Colonic mucosa (tissue), 4 donors: Measurements from ENCODE around the gene HEXD. TPM values are rescaled to one million over a fixed set of nuclear protein-coding genes. Genes with fewer than 3 reads are reported as not detected.

Experiments
- DNase-seq: peaks from one replicate; pipeline ENCODE4 v3.0.0-alpha.2; 2020
- H3K27ac ChIP-seq: fragments of 200-600 bp; one replicate; pipeline ENCODE4 v1.8.0; 2021
- H3K27me3 ChIP-seq: fragments of 200-600 bp; one replicate; pipeline ENCODE4 v1.8.0; 2021
- H3K36me3 ChIP-seq: fragments of 200-600 bp; one replicate; pipeline ENCODE4 v1.8.0; 2021
- H3K4me1 ChIP-seq: fragments of 200-600 bp; one replicate; pipeline ENCODE4 v1.8.0; 2021; ENCODE audit warnings: mild to moderate bottlenecking
- H3K4me3 ChIP-seq: fragments of 200-600 bp; one replicate; pipeline ENCODE4 v1.8.0; 2021
- H3K9ac ChIP-seq, 2 donors: one replicate each; pipeline ENCODE4 v1.7.0; 2013; ENCODE audit warnings: control low read depth in 2 of 2, low read depth in 2 of 2, low read length in 2 of 2
- H3K9me3 ChIP-seq: fragments of 200-600 bp; one replicate; pipeline ENCODE4 v1.8.0; 2021
- CTCF ChIP-seq: fragments of 200-600 bp; IDR thresholded peaks from one replicate; pipeline ENCODE4 v1.8.0; 2022; ENCODE audit warnings: antibody characterized with exemption, mild to moderate bottlenecking
- intact Hi-C: fragments of 100-400 bp; cut with DNase I; formaldehyde crosslinking; loops from one replicate; pipeline ENCODE4 v1.14.1; 2022
- total RNA-seq, 2 donors: library from RNA; stranded (reverse); fragmentation: NEBNext Ultra II Directional in 1 of 2; extraction: Animal tissue kit (Norgen Biotek cat#: 25700) in 1 of 2; gene quantifications; one replicate each; pipeline ENCODE4 v1.2.1, GENCODE V29; 2021
- donor health status: healthy.
- donor health status: DM: no; HTN: no; CAD: no.
- donor health status: DM: no; HTN: no; CAD: no.

HEXD gene
- total RNA-seq, 2 donors from 2014 or later = 26.3 to 31.4 TPM

GRCh38 chr17:82468692-82469091 lies 50.5 kb downstream of the HEXD start:
- Histone ChIP-seq H3K36me3 (peaks cover 12% of the 10 kb centered on the region), H3K9me3 (no peaks in the 10 kb centered on the region)
- TF ChIP-seq CTCF = no peak

GRCh38 chr17:82470065-82470464 lies 51.9 kb downstream of the HEXD start:
- no peaks in the 10 kb centered on the region for H3K9me3 ChIP-seq
- intact Hi-C loops = no loop called here

More at GRCh38 chr17:82468692-82469091, 50.5 kb downstream of the HEXD start:
- intact Hi-C loops = no loop called here
- H3K4me1 ChIP-seq = no peaks in the 10 kb centered on the region
- DNase-seq = no peak
- no peaks in the 10 kb centered on the region for H3K27me3 ChIP-seq
- no peak overlapping the region for H3K4me3 ChIP-seq
- no peak overlapping the region for H3K9ac ChIP-seq
- no peak overlapping the region for H3K27ac ChIP-seq

GRCh38 chr17:82474223-82475010 lies 56.3 kb downstream of the HEXD start:
- H3K9me3 ChIP-seq = no peaks in the 10 kb centered on the region
- no peak for DNase-seq
- peaks cover 16% of the 10 kb centered on the region for H3K36me3 ChIP-seq
- intact Hi-C loops = no loop called here
- no peaks in the 10 kb centered on the region for H3K4me1 ChIP-seq
- H3K4me3 ChIP-seq = no peak overlapping the region
- H3K9ac ChIP-seq = no peak overlapping the region
- no peak overlapping the region for H3K27ac ChIP-seq
- TF ChIP-seq CTCF = no peak
- H3K27me3 ChIP-seq = no peaks in the 10 kb centered on the region

More at GRCh38 chr17:82470065-82470464, 51.9 kb downstream of the HEXD start:
- Histone ChIP-seq H3K27ac (no peak overlapping the region), H3K4me3 (no peak overlapping the region), H3K36me3 (peaks cover 4% of the 10 kb centered on the region), H3K27me3 (no peaks in the 10 kb centered on the region), H3K9ac (no peak overlapping the region), H3K4me1 (no peaks in the 10 kb centered on the region)
- TF ChIP-seq CTCF = no peak
- no peak for DNase-seq

GRCh38 chr17:82475458-82475857 lies 57.3 kb downstream of the HEXD start:
- Histone ChIP-seq H3K4me3 (no peak overlapping the region), H3K27me3 (no peaks in the 10 kb centered on the region), H3K9me3 (no peaks in the 10 kb centered on the region), H3K9ac (no peak overlapping the region), H3K4me1 (no peaks in the 10 kb centered on the region), H3K36me3 (peaks cover 16% of the 10 kb centered on the region), H3K27ac (no peak overlapping the region)
- DNase-seq = no peak
- intact Hi-C loops = no loop called here
- no peak for TF ChIP-seq CTCF

GRCh38 chr17:82477934-82478333 lies 59.8 kb downstream of the HEXD start:
- intact Hi-C loops = no loop called here
- H3K4me1 ChIP-seq = no peaks in the 10 kb centered on the region
- no peak overlapping the region for H3K4me3 ChIP-seq
- no peaks in the 10 kb centered on the region for H3K27me3 ChIP-seq
- H3K27ac ChIP-seq = no peak overlapping the region
- TF ChIP-seq CTCF = no peak
- no peaks in the 10 kb centered on the region for H3K9me3 ChIP-seq
- no peak overlapping the region for H3K9ac ChIP-seq
- H3K36me3 ChIP-seq = peaks cover 18% of the 10 kb centered on the region
- DNase-seq = no peak
